ENCODE data around the gene GRIK4.

GRCh38 chr11:120666121-120666639 lies 154.6 kb downstream of the GRIK4 start:
- no peak for TF ChIP-seq RB1 (IDR thresholded peaks at IDR 0.05; ENCODE audit: low read depth)
- TF ChIP-seq ZNF280A (IDR thresholded peaks at IDR 0.05; ENCODE audit: low read depth, partially characterized antibody), result no peak
- TF ChIP-seq ZNF224 (CRISPR knock-in tag; IDR thresholded peaks at IDR 0.05), result no peak
- TF ChIP-seq FOSL1 (tag; conservative IDR thresholded peaks at IDR 0.05), result no peak
- TF ChIP-seq, protein P1, sequence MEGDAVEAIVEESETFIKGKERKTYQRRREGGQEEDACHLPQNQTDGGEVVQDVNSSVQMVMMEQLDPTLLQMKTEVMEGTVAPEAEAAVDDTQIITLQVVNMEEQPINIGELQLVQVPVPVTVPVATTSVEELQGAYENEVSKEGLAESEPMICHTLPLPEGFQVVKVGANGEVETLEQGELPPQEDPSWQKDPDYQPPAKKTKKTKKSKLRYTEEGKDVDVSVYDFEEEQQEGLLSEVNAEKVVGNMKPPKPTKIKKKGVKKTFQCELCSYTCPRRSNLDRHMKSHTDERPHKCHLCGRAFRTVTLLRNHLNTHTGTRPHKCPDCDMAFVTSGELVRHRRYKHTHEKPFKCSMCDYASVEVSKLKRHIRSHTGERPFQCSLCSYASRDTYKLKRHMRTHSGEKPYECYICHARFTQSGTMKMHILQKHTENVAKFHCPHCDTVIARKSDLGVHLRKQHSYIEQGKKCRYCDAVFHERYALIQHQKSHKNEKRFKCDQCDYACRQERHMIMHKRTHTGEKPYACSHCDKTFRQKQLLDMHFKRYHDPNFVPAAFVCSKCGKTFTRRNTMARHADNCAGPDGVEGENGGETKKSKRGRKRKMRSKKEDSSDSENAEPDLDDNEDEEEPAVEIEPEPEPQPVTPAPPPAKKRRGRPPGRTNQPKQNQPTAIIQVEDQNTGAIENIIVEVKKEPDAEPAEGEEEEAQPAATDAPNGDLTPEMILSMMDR (IDR thresholded peaks at IDR 0.05 in 2 of 3, conservative IDR thresholded peaks at IDR 0.05 in 1 of 3; ENCODE audit: insufficient read depth in 2 of 3, low read depth in 1 of 3, low read length in 3 of 3), result 0 out of 6 replicates have a peak, but pooled peaks of 2 of the 3 experiments have one; percentile 3 to 19
- no peak for TF ChIP-seq LARP7 (IDR thresholded peaks at IDR 0.05)
- no peak for TF ChIP-seq BDP1 (IDR thresholded peaks at IDR 0.05; ENCODE audit: insufficient read depth, insufficient read length)
- TF ChIP-seq MAFK (IDR thresholded peaks at IDR 0.05; ENCODE audit: low read length), result no peak
- no peak for TF ChIP-seq BRCA1 (IDR thresholded peaks at IDR 0.05)
- no peak for TF ChIP-seq BRCA1 (CRISPR knock-in tag; IDR thresholded peaks at IDR 0.05)

Measured in K562 (cell line).